GM19238 (cell line): ENCODE data around the gene AGBL3.
"Not testable (repeated sequence)": the region's sequence is repeated elsewhere in the genome, so short reads cannot be mapped to it uniquely, and the experiment has no call there.

ENCODE experiments used
- DNase-seq: peaks from one replicate; pipeline ENCODE4 v3.0.0; 2011; ENCODE audit warnings: low spot score; ENCODE audit not compliant: insufficient read length

Gene AGBL3

DNA sequence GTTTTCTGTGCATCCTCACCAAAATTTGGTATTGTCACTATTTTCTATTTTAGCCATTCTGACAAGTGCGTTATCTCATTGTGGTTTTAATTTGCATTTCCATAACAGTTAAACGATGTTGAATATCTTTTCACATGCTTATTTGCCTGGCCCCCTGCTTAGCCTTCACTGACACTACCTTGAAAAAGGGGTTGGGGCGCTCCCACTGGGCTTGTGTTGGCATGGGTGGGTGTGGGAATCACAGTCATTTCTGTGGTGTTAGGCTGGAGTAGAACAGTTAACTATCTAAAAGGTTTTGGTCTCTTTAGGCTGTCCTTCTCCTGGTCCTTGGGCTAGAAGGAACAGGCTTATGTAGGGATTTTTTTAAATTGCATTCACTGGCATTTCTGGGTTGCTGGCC is 89.4 kb downstream of the AGBL3 start:
- DNase-seq, result no peak

DNA sequence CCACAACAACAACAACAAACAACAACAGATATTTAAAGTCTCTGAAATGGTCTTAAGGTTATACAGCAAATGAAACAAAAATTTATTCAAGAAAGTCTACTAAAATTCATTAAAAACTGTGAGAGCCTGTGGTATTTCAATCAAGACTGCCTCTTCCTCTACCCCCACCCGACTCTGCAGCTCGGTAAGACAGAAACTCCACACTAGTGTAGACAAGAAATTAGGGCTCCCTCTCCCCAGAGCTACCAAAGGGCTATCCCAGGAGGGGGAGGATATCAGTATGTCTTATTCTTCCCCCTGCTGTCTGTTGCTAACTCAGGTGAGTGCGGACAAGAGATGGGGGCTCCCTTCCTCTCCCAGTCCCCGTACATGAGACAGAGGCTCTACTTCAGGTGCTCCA is 90.6 kb downstream of the AGBL3 start:
- DNase-seq, result no peak

GRCh38 chr7:135077642-135078041 is 91.3 kb downstream of the AGBL3 start:
- DNase-seq, result no peak

DNA sequence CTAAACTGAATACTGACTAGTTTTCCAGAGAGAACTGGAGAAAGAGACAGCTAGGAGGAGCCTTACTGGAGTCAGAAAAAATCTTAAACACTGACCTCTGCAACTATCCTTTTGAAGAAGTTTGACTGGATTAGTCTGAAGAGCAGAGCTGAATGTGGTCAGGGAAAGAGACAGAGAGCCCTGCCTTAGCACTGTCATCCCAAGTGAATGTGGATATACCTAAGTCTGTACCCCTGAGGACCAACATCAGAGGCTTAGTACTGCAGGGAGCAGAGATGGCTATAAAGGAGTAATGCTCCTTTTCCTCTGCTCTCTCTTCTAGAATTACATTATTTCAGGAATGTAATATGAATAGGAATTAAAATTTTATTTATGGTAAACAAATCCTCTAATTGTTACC is 91.7 kb downstream of the AGBL3 start:
- no peak for DNase-seq

GRCh38 chr7:135079068-135079467 is 92.8 kb downstream of the AGBL3 start:
- no peak for DNase-seq

- no peak for DNase-seq
These were observed 96.7 kb downstream of the AGBL3 start for GRCh38 chr7:135083005-135083404.

GRCh38 chr7:135088566-135088965 is 102.3 kb downstream of the AGBL3 start:
- no peak for DNase-seq

DNA sequence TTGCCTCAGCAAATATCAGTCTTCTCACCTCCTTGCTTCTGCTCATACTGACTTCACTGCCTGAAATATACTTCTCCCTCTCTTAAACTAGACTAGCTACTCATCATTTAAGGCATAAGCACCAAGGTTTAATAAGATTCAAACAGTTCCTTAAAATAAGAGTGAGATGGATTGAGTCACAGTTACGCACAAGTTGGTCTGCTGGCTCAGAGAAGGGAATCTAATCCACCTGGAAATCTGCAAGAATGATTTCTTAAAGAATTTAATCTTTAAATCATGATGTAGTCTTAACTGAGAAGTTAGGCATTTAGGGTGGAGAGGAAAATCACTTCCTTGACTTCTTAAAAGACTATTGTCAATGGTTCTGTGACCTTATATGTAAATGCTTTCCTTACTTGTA is 105.4 kb downstream of the AGBL3 start:
- DNase-seq, result no peak

- no peak for DNase-seq
These were observed 108.3 kb downstream of the AGBL3 start for GRCh38 chr7:135094472-135095237.

- no peak for DNase-seq
These were observed 109.1 kb downstream of the AGBL3 start for GRCh38 chr7:135095450-135095849.

- no peak for DNase-seq
These were observed 112.1 kb downstream of the AGBL3 start for GRCh38 chr7:135098391-135098790.

- no peak for DNase-seq
These were observed 114.5 kb downstream of the AGBL3 start for GRCh38 chr7:135100856-135101255.

- peak; percentile 2 for DNase-seq
These were observed 116.1 kb downstream of the AGBL3 start for GRCh38 chr7:135102372-135102771.

DNA sequence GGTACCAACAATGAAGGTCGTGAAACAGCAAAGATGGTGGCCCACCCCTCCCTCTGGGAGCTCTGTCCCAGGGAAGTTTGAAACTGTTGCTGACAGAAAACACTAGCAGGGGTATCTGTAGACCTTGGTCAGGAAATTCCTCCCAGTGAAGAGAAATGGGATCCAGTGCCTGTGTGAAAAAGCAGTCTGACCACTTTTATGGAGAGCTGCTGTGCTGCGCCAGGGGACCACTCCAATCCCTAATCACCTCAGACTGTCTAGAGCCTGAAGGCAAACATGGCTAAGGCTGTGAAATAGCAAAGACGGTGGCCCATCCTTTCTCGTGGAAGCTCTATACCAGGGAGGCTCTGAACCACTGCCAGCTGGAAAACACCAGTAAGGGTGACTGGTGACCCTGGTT is 123.3 kb downstream of the AGBL3 start:
- no peak for DNase-seq

DNA sequence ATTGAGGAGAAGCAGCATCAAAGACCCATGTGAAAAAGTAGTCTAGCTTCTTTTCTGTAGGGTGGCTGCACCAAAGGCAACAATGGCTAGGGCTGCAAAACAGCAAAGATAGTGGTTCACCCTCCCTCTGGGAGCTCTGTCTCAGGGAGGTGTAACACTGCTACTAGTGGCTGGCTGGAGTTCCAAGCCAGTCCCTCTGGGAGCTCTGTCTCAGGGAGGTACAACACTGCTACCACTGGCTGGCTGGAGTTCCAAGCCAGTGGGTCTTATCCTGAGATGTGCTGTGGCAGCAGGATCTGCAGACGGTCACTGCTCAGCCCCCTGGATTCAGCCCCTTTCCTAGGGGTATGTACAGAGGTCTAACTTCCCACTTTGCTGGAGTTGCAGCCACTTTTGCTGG is 123.7 kb downstream of the AGBL3 start:
- DNase-seq, result no peak

DNA sequence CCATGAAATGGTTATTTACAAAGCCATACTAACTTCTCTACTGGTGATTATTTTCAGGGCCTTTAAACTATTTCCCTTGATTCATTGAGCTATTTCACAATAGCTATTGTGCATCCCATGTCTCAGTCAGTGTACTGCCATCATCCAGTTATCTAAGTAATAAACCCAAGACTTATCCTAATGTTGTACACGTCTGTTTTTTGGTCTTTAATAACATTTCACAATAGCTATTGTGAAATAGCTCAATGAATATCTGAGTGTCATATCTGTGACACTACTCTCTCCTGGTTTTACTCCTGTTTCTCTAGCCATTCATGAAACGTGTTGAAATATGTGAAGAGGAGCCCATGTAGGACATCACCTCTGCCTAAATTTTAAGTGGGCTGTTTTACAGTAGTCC is 125.1 kb downstream of the AGBL3 start:
- no peak for DNase-seq

DNA sequence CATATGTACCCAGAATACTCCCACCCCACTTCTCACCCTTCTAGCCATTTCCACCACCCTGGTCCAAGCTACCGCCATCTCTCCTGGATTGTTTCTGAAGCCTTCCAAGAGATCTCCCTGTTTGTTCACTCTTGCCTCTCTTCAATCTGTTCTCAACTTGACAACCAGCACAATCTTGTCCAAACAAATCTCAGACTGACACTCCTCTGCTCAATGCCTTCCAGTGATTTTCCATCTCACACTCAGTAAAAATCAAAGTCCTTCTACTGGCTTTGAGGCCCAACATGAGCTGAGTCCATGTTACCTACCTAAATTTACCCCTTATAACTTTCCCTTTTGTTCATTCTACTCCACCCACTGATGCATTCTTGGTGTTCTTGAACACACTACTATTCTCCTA is 128.3 kb downstream of the AGBL3 start:
- no peak for DNase-seq

DNA sequence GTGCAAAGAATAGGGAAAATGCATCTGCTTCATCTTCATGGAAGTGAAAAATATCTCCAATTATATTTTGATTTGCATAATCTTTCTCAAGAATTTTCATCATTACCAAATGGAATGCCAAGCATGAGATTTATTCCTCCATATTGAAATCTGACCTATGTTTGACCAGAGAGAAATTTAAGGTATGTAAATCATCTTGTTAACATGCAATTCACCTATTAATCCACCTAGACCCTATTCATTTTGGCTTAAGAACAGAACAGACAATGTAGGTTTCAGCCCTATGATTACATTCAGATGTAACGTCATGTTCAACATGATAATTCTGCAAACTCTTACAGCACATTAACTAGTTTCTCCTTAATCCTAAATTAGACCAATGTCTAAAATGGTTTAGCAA is 130.8 kb downstream of the AGBL3 start:
- no peak for DNase-seq

- DNase-seq, result no peak
These were observed 135.6 kb downstream of the AGBL3 start for GRCh38 chr7:135121868-135122267.

DNA sequence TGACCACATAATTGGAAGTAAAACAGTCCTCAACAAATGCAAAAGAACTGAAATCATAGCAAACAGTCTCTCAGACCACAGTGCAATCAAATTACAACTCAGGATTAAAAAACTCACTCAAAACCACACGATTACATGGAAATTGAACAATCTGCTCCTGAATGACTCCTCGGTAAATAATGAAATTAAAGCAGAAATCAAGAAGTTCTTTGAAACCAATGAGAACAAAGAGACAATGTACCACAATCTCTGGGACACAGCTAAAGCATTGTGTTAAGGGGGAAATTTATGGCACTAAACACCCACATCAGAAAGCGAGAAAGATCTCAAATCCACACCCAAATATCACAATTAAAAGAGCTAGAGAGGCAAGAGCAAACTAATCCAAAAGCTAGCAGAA is 138.3 kb downstream of the AGBL3 start:
- DNase-seq, result not testable (repeated sequence)

DNA sequence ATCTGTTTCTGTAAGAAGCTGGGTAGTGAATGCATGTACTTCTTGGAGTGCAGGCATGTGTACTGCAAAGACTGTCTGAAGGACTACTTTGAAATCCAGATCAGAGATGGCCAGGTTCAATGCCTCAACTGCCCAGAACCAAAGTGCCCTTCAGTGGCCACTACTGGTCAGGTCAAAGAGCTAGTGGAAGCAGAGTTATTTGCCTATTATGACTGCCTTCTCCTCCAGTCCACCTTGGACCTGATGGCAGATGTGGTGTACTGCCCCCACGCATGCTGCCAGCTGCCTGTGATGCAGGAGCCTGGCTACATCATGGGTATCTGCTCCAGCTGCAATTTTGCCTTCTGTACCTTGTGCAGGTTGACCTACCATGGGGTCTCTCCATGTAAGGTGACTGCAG is 142.6 kb downstream of the AGBL3 start:
- DNase-seq, result no peak

GRCh38 chr7:135129579-135129978 is 143.3 kb downstream of the AGBL3 start:
- DNase-seq, result no peak

- DNase-seq, result no peak
These were observed 157.8 kb downstream of the AGBL3 start for GRCh38 chr7:135143885-135144668.
